Inflammatory macrophage (primary cell): ENCODE results near the gene CMBL.
"Not testable (repeated sequence)": the region's sequence is repeated elsewhere in the genome, so short reads cannot be mapped to it uniquely, and the experiment has no call there.

Source experiments
- DNase-seq, 2 donors: peaks; one replicate each; pipeline ENCODE4 v3.0.0-alpha.2; 2020 to 2022

CMBL gene

GRCh38 chr5:10283927-10284635, 23.6 kb downstream of the CMBL start:
- DNase-seq, result peak; percentile 73 to 79

DNA sequence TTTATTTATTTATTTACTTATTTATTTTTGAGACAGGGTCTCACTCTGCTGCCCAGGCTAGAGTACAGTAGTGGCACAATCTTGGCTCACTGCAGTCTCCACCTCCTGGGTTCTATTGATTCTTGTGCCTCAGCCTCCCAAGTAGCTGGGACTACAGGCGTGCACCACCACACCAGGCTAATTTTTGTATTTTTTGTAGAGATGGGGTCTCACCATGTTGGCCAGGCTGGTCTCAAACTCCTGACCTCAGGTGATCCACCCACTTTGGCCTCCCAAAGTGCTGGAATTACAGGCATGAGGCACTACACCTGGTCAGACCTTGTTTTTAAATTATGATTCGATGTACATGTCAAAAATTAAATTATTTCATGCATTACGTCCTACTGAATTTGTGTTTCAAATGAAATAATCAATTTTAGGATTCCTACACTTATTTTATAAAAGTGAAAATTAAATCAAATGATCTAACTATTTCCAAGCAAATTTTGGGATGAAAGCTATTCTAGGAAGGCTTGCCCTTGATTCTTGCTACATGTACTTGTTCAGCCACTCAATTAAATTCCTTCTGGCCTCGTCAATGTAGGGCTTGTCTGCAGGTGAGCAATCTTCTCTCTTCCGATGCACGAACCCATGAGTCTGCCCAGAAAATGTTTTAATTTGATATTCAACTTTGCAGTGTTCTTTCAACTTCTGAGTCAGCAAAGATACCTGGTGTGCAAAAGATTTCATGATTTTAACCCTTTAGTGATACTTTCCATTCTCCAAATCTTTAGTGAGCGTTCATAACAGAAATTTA, 27.6 kb downstream of the CMBL start:
- DNase-seq, result no peak

- no peak for DNase-seq
Observed at GRCh38 chr5:10279328-10279727, 28.4 kb downstream of the CMBL start.

DNA sequence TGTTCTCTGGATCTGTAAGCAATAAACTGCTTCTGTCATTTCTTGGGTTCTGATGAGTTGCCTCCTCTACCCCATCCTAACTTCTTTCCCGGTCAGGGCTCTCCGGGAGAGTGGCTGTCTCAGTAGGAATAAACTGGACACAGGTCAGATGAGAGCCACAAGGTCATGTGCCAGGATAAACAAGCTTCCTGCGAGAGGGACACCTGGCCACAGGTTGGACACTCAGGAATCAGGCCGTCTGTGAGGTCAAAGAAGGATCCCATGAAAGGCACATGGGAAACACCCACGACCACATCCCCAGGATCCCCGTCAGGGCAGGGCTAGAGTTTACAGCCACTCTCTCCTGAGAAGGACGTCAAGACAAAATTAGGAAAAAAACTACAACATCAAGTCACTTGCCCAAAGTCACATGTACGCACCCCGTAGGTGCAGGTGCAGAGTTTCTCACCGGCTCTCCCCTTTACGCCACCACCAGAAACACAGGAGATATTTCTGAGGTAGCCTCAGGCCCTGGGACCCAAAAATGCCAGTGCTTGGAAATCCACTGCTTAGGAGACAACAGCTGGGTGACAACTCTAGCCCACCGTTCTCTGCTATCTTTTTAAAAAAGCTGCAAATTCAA, 28.9 kb downstream of the CMBL start:
- DNase-seq, result no peak

GRCh38 chr5:10277773-10278630, 29.7 kb downstream of the CMBL start:
- no peak for DNase-seq

DNA sequence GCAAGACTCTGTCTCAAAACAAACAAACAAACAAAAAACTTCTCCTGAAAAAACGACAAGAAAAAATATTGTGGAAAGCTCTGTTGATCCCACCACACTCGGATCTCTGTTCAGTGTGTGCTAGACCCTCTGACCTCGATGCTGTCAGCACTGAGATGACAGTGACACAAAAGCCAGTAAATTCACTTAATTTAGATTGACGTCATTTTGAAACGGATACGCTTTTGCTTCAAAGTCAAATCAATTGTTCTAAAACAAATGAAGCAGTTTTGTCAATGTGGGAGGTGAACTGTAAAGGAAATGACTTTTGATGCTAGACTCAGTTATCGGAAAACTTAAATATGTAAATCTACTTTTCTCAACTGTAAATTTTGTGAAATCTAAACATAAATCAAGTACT, 31.0 kb downstream of the CMBL start:
- DNase-seq, result no peak

- DNase-seq, result no peak
Observed at GRCh38 chr5:10275991-10276390, 31.7 kb downstream of the CMBL start.

GRCh38 chr5:10275460-10275859, 32.2 kb downstream of the CMBL start:
- DNase-seq, result no peak

GRCh38 chr5:10272875-10273209, 34.9 kb downstream of the CMBL start:
- not testable (repeated sequence) for DNase-seq

GRCh38 chr5:10272053-10272874, 35.4 kb downstream of the CMBL start:
- no peak for DNase-seq

- DNase-seq, result no peak
Observed at GRCh38 chr5:10268100-10268499, 39.6 kb downstream of the CMBL start.

- DNase-seq, result no peak
Observed at GRCh38 chr5:10266839-10267238, 40.9 kb downstream of the CMBL start.

DNA sequence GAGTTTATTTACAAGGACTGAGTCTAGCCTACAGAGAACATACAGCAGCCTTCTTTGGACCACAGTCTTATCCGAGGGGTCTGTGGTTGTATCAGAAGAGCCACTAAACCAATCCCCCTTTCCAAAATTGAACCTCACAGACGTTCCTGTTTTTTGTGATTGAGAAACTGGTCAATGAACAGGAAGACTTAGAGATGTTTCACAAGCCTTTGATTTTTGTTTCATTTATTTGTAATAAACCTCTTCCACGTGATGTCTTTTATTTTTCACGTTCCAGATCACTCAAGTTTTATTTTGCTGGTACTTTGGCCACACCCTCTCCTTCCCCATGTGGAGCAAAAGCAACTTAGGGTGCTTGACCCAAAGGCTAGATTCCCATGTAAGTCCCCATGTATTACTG, 41.6 kb downstream of the CMBL start:
- DNase-seq, result peak; percentile 17 to 80

DNA sequence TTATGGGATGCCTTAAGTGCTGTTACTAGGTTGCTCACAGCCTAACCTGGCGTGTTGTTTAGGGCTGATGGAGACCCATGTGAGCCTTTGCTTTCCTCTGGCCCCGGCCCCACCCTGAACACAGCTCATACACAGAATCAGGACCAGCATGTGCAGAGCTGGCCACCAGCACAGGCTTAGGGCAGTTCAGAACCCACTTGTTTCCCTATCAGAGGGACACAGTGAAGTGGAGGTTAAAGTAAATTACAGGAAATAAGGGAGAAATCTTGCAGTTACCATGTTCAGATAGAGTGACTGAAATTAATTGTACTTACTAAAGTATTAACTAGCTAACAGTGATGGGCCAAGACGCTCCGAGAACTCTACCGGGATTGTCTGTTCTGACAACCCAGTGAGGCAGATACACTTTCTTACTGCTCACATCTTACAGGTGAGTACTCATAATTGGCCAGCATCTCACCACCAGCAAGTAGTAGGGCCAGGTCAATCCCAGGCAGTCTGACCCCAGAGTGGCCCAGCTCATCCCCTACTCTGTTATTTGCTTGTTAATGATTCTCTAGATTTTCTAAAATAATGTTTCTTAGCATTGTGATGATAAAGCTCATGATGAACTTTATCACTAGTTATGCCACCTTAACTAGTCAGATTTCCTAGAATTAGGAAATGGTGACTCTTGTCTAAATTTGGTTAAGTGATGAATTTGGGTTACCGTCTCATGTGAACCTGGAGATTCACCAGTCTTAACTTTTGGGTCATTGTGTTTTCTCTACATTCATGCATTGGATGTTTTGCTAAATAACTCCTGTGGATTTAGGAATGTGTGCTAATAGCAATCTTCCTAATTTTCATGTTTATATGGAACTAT, 42.2 kb downstream of the CMBL start:
- no peak for DNase-seq

DNA sequence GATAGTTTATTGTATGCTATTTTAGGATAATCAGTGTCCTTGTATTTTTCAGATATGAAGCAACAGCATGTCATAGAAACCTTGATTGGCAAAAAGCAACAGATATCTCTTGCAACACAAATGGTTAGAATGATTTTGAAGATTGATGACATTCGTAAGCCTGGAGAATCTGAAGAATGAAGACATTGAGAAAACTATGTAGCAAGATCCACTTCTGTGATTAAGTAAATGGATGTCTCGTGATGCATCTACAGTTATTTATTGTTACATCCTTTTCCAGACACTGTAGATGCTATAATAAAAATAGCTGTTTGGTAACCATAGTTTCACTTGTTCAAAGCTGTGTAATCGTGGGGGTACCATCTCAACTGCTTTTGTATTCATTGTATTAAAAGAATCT, 43.1 kb downstream of the CMBL start:
- DNase-seq, result peak; percentile 53 to 87

GRCh38 chr5:10262995-10263394, 44.7 kb downstream of the CMBL start:
- DNase-seq, result no peak

- no peak for DNase-seq
Observed at GRCh38 chr5:10262121-10262774, 45.5 kb downstream of the CMBL start.

GRCh38 chr5:10261065-10261464, 46.6 kb downstream of the CMBL start:
- no peak for DNase-seq

DNA sequence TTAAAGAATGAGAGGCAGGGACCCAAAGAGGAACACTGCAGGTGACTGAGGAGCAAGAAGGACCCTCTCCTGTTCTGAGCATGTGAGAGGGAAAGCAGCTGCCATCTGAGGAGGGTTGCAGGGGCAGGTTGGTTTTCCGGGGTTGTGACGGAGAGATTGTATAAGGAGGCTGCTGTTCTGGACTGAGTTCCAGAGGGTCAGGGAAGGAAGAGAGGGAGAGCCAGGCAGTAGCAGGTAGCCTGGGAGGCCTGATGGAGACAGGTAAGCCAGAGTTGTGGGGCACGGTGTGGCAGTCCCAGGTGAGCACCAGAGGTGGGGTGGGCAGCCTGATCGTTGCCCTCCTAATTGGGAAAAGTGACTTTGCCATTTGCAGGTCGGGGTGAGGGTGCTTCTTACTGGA, 47.8 kb downstream of the CMBL start:
- no peak for DNase-seq

DNA sequence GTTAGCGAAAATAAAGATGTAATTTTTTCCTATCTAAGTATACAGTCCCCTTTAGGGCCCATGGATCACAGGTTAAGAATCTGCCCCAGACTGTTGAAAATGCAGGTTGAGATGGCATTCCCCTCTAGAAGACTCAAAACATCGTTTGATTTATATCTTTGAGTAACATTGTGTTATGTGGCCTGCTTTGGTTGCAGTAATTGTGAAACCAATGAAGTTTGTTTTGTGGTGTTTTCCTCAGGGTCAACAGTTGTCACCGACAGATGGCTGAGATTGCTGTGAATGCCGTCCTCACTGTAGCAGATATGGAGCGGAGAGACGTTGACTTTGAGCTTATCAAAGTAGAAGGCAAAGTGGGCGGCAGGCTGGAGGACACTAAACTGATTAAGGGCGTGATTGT, 49.8 kb downstream of the CMBL start:
- DNase-seq, result no peak
